Retinal pigment epithelial cell (primary cell): ENCODE data around the gene CTDSP2.
"Not testable (repeated sequence)": the region's sequence is repeated elsewhere in the genome, so short reads cannot be mapped to it uniquely, and the experiment has no call there.

Experiments
- DNase-seq: peaks from one replicate; pipeline ENCODE4 v3.0.0-alpha.2; 2010; ENCODE audit warnings: low read depth
- H3K4me3 ChIP-seq: 2 replicates; pipeline ENCODE4 v1.5.1; 2011; ENCODE audit warnings: mild to moderate bottlenecking, low read length, control low read depth, moderate library complexity
- TF ChIP-seq, protein P1 (sequence below): conservative IDR thresholded peaks from 2 replicates; pipeline ENCODE4 v1.5.1; 2011; ENCODE audit warnings: low read depth, low read length, control low read depth, inconsistent platforms

Gene CTDSP2

DNA sequence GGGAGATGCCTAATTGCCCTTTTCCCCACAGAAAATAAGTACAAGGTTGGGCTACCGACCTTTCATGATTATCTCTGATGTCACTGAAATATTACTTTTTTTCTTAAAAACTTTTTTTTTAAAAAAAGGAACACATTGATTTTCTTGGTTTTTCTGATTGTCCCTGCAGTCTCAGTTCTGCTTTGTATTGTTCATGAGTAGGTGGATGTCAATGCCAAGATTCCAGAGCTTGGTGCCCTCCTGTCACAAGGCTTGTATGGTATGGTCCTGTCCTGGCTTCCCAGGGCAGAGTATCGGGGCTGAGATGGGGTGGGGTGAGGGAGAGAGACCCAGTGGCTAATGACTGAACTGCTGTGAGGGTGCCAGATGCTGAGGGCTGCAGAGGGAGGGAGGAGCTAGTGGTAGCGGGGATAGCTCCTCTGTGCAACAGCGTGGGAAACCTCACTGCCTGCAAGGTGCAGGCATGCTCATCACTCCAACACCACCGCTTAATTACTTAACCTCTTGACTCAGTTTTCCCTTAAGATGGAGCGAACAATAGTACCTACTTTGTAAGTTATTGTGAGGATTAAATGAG is 4.4 kb upstream of the CTDSP2 start:
- no peak overlapping the region for H3K4me3 ChIP-seq
- TF ChIP-seq, protein P1, sequence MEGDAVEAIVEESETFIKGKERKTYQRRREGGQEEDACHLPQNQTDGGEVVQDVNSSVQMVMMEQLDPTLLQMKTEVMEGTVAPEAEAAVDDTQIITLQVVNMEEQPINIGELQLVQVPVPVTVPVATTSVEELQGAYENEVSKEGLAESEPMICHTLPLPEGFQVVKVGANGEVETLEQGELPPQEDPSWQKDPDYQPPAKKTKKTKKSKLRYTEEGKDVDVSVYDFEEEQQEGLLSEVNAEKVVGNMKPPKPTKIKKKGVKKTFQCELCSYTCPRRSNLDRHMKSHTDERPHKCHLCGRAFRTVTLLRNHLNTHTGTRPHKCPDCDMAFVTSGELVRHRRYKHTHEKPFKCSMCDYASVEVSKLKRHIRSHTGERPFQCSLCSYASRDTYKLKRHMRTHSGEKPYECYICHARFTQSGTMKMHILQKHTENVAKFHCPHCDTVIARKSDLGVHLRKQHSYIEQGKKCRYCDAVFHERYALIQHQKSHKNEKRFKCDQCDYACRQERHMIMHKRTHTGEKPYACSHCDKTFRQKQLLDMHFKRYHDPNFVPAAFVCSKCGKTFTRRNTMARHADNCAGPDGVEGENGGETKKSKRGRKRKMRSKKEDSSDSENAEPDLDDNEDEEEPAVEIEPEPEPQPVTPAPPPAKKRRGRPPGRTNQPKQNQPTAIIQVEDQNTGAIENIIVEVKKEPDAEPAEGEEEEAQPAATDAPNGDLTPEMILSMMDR, result no peak
- DNase-seq, result no peak

DNA sequence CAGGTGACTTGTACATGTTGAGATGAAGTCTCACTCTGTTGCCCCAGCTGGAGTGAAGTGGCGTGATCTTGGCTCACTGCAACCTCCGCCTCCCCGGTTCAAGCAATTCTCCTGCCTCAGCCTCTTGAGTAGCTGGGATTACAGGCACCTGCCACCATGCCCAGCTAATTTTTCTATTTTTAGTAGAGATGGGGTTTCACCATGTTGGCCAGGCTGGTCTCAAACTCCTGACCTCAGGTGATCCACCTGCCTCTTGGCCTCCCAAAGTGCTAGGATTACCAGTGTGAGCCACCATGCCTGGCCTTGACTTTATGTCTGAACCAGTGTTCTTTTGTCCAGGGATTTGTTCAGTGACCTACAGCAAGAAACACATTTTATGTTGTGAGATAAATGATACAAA is 2.9 kb upstream of the CTDSP2 start:
- not testable (repeated sequence) for DNase-seq, H3K4me3 ChIP-seq

DNA sequence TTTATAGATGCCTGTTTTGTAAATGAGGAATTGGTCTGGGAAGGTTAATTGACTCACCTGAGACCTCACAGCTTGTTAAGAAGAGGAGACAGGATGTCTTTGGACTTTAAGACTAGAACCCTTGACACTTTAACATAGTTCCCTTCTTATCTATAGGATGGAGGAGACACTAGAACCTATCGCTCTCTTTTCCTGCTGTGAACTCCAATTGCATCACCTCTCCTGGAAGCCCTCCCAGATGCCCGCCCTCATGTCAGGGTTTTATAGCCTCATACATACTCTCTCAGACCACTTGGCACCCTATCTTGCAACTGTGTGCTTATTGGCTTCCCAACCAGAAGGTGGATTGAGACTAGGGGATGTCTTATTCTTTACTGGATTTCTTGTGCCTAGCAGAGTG is 2.5 kb upstream of the CTDSP2 start:
- no peak for DNase-seq
- H3K4me3 ChIP-seq, result no peak overlapping the region
- TF ChIP-seq, protein P1, result no peak

DNA sequence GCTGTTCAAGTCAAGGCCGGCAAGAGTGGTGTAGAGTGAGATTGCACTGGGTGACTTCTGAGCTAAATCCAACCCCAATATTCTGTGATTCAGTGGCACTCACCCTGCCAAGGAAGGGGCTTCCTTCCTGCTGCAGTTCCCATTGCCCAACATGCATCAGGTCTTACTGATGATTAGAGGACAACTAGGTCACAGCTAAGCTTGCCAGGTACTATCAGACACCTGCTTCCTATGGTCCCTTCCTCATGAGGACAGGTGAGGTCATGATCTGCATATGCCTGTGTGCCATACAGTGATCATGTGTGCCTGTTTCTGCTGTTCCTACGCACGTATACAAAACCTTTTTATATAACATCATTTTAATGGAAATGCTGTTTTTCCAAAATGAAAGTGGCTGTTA is 1.7 kb upstream of the CTDSP2 start:
- TF ChIP-seq, protein P1, result no peak
- no peak overlapping the region for H3K4me3 ChIP-seq
- no peak for DNase-seq

DNA sequence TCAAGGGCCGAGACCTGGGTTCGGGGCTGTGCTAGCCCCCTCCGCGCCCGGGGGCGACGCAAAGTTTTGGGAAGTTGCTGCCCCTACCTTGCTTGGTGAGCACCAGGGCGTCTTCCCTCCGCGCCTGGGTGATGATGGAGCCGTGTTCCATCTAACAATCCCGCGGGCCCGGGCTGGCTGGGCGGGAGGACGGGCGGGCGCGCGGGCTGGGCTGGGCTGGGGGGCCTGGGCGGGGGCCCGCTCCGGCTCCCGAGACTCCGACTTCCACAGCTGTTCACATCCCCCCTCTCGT is 298 bp downstream of the CTDSP2 start:
- peak overlapping the region; percentile 78 for H3K4me3 ChIP-seq
- TF ChIP-seq, protein P1, result no peak
- no peak for DNase-seq

DNA sequence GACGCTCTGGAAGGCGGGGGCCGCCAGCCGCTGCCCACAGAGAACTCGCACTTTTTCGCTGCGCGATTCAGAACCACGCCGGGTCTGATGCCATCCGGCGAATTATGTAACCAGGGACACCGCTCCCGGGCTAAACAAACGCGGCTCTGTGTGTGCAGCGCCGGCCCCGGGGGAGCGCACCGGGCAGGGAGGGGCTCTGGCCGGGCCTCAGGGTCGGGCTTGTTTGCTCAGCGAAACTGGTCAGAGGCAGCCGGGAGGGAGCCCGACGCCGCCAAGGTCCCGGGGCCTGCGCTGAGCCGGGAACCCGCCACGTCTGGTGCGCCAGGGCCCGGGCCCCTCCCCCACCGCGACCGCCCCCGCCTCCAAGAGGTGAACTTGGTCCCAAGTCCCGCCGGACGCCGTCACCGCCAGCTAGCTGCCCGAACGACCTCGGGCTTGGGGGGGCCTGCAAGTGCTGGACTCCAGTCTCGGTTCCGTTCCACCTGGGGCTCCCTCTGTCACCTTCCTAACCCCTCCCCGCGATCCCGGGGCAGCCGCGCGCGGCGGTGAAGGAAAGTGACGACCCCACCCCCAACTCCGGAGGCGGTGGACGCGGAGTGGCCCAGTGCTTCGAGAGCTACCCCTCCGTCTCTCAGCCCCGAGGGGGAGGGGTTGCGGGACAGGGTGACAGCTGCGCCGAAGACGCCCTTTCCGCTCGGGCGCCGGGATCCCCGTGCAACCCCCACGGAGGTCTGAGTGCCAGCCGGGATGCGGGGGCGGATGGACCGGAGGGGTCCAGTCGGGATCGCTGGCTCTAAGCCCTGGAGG is 848 bp downstream of the CTDSP2 start:
- H3K4me3 ChIP-seq, result peak overlapping the region; percentile 78
- no peak for DNase-seq
- TF ChIP-seq, protein P1, result no peak

DNA sequence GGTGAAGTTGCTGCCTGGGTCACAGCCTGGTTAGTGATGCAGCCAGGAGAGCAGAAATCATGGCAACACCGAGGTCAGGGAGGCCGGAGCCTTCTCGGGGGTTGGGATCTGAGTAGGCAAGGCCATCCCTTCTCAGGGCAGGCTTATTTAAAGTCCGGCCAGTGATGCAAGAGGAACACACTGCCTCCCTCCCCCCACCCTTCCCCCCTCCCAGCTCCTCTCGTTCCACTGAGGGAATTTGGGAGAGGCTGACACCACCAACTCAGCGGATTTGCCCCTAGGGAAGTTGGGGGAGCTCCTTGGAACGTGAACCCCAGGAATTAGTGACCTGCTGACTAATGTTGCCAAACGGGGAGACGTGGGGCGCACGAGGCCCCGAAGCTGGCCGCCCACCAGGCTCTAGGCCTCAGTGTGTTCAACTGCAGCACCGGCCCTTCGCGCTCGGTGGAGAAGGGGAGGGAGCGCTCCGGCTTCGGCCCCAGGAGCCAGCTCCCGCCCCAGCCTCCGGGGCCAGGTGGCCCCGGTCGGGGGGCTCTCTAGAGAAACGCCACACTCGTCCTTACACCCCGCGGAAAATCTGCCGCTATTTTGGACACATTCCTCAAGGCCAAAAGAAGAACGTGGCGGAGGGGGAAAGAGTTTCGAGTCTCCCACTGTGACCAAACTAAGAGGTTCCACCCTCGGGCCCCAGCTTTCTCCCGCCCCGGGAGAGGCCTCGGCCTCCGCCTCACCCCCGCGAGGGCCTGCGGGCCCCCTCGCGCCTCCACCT is 1.6 kb downstream of the CTDSP2 start:
- DNase-seq, result peak; percentile 40
- H3K4me3 ChIP-seq, result peak overlapping the region; percentile 78
- TF ChIP-seq, protein P1, result no peak
